CD14-positive monocyte (primary cell): ENCODE results near the gene KIAA1755. TPM values are rescaled to one million over a fixed set of nuclear protein-coding genes. Genes with fewer than 3 reads are reported as not detected.

ENCODE experiments used
- DNase-seq, 3 donors: peaks; one replicate each; pipeline ENCODE4 v3.0.0-alpha.2; 2011 to 2022
- H2AFZ ChIP-seq: 2 replicates; pipeline ENCODE4 v1.6.0; 2012; ENCODE audit warnings: mild to moderate bottlenecking, low read depth, low read length, inconsistent platforms; ENCODE audit not compliant: insufficient read depth, poor library complexity, severe bottlenecking
- H3K27ac ChIP-seq, 2 donors: 1 replicate in 1 of 2; 2 replicates in 1 of 2; pipeline ENCODE4 v1.5.1; 2012 to 2013; ENCODE audit warnings: low read length in 2 of 2, control low read depth in 1 of 2, inconsistent platforms in 1 of 2, low read depth in 1 of 2, mild to moderate bottlenecking in 1 of 2
- H3K27me3 ChIP-seq, 2 donors: one replicate each; pipeline versions ENCODE4 v1.6.0 to v1.6.1; 2011 to 2013; ENCODE audit warnings: low read length in 2 of 2; ENCODE audit not compliant: control insufficient read depth in 2 of 2, insufficient read depth in 2 of 2
- H3K36me3 ChIP-seq, 2 donors: replicated peaks in 1 of 2; 1 replicate in 1 of 2; 2 replicates in 1 of 2; pipeline versions ENCODE4 v1.5.1 to v1.6.1; 2012 to 2013; ENCODE audit warnings: low read length in 2 of 2, control low read depth in 1 of 2, inconsistent platforms in 1 of 2, mild to moderate bottlenecking in 1 of 2; ENCODE audit not compliant: insufficient read depth in 2 of 2, control insufficient read depth in 1 of 2
- H3K4me1 ChIP-seq, 2 donors: 1 replicate in 1 of 2; 2 replicates in 1 of 2; pipeline versions ENCODE4 v1.5.1 to v1.6.1; 2012 to 2013; ENCODE audit warnings: low read length in 2 of 2, control low read depth in 1 of 2, inconsistent platforms in 1 of 2, mild to moderate bottlenecking in 1 of 2, moderate library complexity in 1 of 2; ENCODE audit not compliant: insufficient read depth in 2 of 2, control insufficient read depth in 1 of 2
- H3K4me2 ChIP-seq: replicated peaks from 2 replicates; pipeline ENCODE3; 2012; ENCODE audit warnings: low read length, moderate library complexity, mild to moderate bottlenecking; ENCODE audit not compliant: poor library complexity, severe bottlenecking; ENCODE audit errors: extremely low read depth
- H3K4me3 ChIP-seq, 3 experiments: fragments of 200-600 bp in 1 of 3; sonication (generic) in 1 of 3; replicated peaks in 1 of 3; 1 replicate in 2 of 3; 2 replicates in 1 of 3; pipeline ENCODE4 v1.5.1; 2011 to 2013; ENCODE audit warnings: low read length in 3 of 3, mild to moderate bottlenecking in 3 of 3, control low read depth in 2 of 3, low read depth in 2 of 3, inconsistent platforms in 1 of 3, moderate library complexity in 1 of 3
- H3K79me2 ChIP-seq: 2 replicates; pipeline ENCODE4 v1.6.0; 2012; ENCODE audit warnings: mild to moderate bottlenecking, control low read depth, inconsistent platforms, low read length, moderate library complexity; ENCODE audit not compliant: insufficient read depth
- H3K9ac ChIP-seq: 2 replicates; pipeline ENCODE4 v1.6.0; 2017; ENCODE audit warnings: low read length, mild to moderate bottlenecking; ENCODE audit not compliant: insufficient read depth, poor library complexity, severe bottlenecking
- H3K9me3 ChIP-seq, 2 donors: replicated peaks in 1 of 2; 1 replicate in 1 of 2; 2 replicates in 1 of 2; pipeline versions ENCODE4 v1.5.1 to v1.6.1; 2012 to 2013; ENCODE audit warnings: low read length in 2 of 2, control low read depth in 1 of 2; ENCODE audit not compliant: control insufficient read depth in 1 of 2, insufficient read depth in 1 of 2
- H4K20me1 ChIP-seq: 2 replicates; pipeline ENCODE4 v1.6.0; 2012; ENCODE audit warnings: mild to moderate bottlenecking, low read length, control low read depth, moderate library complexity; ENCODE audit not compliant: insufficient read depth
- H3K27ac Mint-ChIP-seq, 7 donors: one replicate each; pipeline ENCODE4 v1.8.0; 2020; ENCODE audit warnings: mild to moderate bottlenecking in 7 of 7, mixed read lengths in 7 of 7, moderate library complexity in 6 of 7, inconsistent platforms in 2 of 7
- H3K27me3 Mint-ChIP-seq, 3 donors: one replicate each; pipeline ENCODE4 v1.8.0; 2021 to 2022; ENCODE audit warnings: low read depth in 3 of 3, mild to moderate bottlenecking in 3 of 3, mixed read lengths in 3 of 3, moderate library complexity in 3 of 3, inconsistent platforms in 1 of 3
- H3K36me3 Mint-ChIP-seq, 2 donors: one replicate each; pipeline ENCODE4 v1.8.0; 2020; ENCODE audit warnings: mixed read lengths in 2 of 2, inconsistent platforms in 1 of 2, mild to moderate bottlenecking in 1 of 2
- H3K4me1 Mint-ChIP-seq: one replicate; pipeline ENCODE4 v1.8.0; 2020; ENCODE audit warnings: mild to moderate bottlenecking, mixed read lengths
- H3K4me3 Mint-ChIP-seq, 2 donors: one replicate each; pipeline ENCODE4 v1.8.0; 2020; ENCODE audit warnings: mild to moderate bottlenecking in 2 of 2, mixed read lengths in 2 of 2, moderate library complexity in 1 of 2
- H3K9me3 Mint-ChIP-seq, 7 donors: one replicate each; pipeline ENCODE4 v1.8.0; 2020 to 2022; ENCODE audit warnings: mixed read lengths in 7 of 7, mild to moderate bottlenecking in 6 of 7, moderate library complexity in 6 of 7, inconsistent platforms in 2 of 7
- CTCF ChIP-seq: fragments of 200-600 bp; IDR thresholded peaks from one replicate; pipeline ENCODE4 v1.8.0; 2022; ENCODE audit warnings: antibody characterized with exemption, mild to moderate bottlenecking
- WGBS: methylation state at CpG from one replicate; pipeline ENCODE4 v1.1.5; 2013; ENCODE audit warnings: missing lambda C conversion rate; ENCODE audit not compliant: insufficient coverage; 5-methylcytosine and 5-hydroxymethylcytosine counted together
- intact Hi-C, 2 donors: fragments of 100-400 bp; cut with micrococcal nuclease; formaldehyde crosslinking; loops; one replicate each; pipeline versions ENCODE4 v1.15.0 to v1.15.1; 2023
- polyA plus RNA-seq, 3 donors: library from polyadenylated mRNA; depleted of rRNA in 1 of 3; unstranded in 2 of 3; stranded (reverse) in 1 of 3; fragments of 300-500 nt in 2 of 3; fragments of >200 nt in 1 of 3; fragmentation: Illumina TruSeq in 2 of 3; gene quantifications; 1 replicate in 2 of 3; 2 replicates in 1 of 3; pipeline ENCODE4 v1.2.3, GENCODE V29; 2012 to 2021

KIAA1755 gene
- polyA plus RNA-seq, 3 donors, result not detected

- intact Hi-C loops, result loop anchor here in 1 of 2 donors (10.0 kb wide), 1 partner anchor 177 kb away; no protein-coding TSS in a partner anchor
- 87% methylated on average over 3 of the region's 3 CpGs for whole genome bisulfite sequencing
- H3K4me1 Mint-ChIP-seq, result no peaks in the 10 kb centered on the region
Observed at GRCh38 chr20:38237381-38237780, 23.2 kb downstream of the KIAA1755 start.

GRCh38 chr20:38231531-38232121 is 28.9 kb downstream of the KIAA1755 start:
- Mint-ChIP-seq H3K27me3 (peaks cover 3 to 18% (median 12%) of the 10 kb centered on the region in 3 donors), H3K36me3 (peaks cover 0 to 2% of the 10 kb centered on the region in 2 donors), H3K4me3 (peak overlapping the region in 1 of 2 donors; percentile 35), H3K4me1 (peaks cover 13% of the 10 kb centered on the region), H3K27ac (peak overlapping the region in 1 of 7 donors; percentile 21), H3K9me3 (peaks cover 0 to 4% (median 0%) of the 10 kb centered on the region in 7 donors)
- H3K4me3 ChIP-seq, result no peak overlapping the region
- no peak overlapping the region for H3K27ac ChIP-seq
- peak in 2 of 3 donors; percentile 25 to 52 for DNase-seq
- no peak overlapping the region for H3K4me2 ChIP-seq
- no peaks in the 10 kb centered on the region for H3K79me2 ChIP-seq
- intact Hi-C loops, result loop anchor here (5.0 to 10.0 kb wide), 3 partner anchors 91 to 183 kb away; no protein-coding TSS in a partner anchor
- no peak overlapping the region for H2AFZ ChIP-seq
- no peaks in the 10 kb centered on the region for H3K9me3 ChIP-seq
- no peak overlapping the region for H3K9ac ChIP-seq
- 9% methylated on average over 10 of the region's 10 CpGs for WGBS
- no peak for TF ChIP-seq CTCF
- H3K27me3 ChIP-seq, result peaks cover 3 to 10% of the 10 kb centered on the region in 2 donors
- H3K36me3 ChIP-seq, result no peaks in the 10 kb centered on the region
- peaks cover 12% of the 10 kb centered on the region in 2 donors for H3K4me1 ChIP-seq
- H4K20me1 ChIP-seq, result no peaks in the 10 kb centered on the region

More at GRCh38 chr20:38237381-38237780, 23.2 kb downstream of the KIAA1755 start:
- Histone ChIP-seq H3K79me2 (no peaks in the 10 kb centered on the region), H3K4me1 (no peaks in the 10 kb centered on the region), H3K9me3 (peaks cover 18 to 19% of the 10 kb centered on the region in 2 donors), H3K4me3 (no peak overlapping the region), H3K4me2 (no peak overlapping the region), H4K20me1 (no peaks in the 10 kb centered on the region), H3K9ac (no peak overlapping the region), H2AFZ (no peak overlapping the region), H3K27ac (no peak overlapping the region), H3K27me3 (peaks cover 8 to 16% of the 10 kb centered on the region in 2 donors), H3K36me3 (no peaks in the 10 kb centered on the region)
- no peak for TF ChIP-seq CTCF
- DNase-seq, result no peak
- Mint-ChIP-seq H3K27me3 (peaks cover 17 to 30% (median 23%) of the 10 kb centered on the region in 3 donors), H3K9me3 (peaks cover 13 to 24% (median 23%) of the 10 kb centered on the region in 7 donors), H3K4me3 (no peak overlapping the region), H3K36me3 (peaks cover 0 to 1% of the 10 kb centered on the region in 2 donors), H3K27ac (no peak overlapping the region)
